ENCODE results near the gene CEP95. TPM values are rescaled to one million over a fixed set of nuclear protein-coding genes. Genes with fewer than 3 reads are reported as not detected.

Gene CEP95
- total RNA-seq, 1 experiment from 2014 or later: 77.0 TPM

GRCh38 chr17:64502809-64503208 lies 4.0 kb upstream of the CEP95 start:
- H4K20me1 ChIP-seq (ENCODE audit: insufficient read depth): peaks cover 72% of the 10 kb centered on the region; the same call in 1 of the 2 replicates
- POLR2A ChIA-PET: no interaction called here
- no peak overlapping the region for H3K4me3 ChIP-seq (replicated peaks in 1 of 2; ENCODE audit: low read depth in 1 of 2, low read length in 2 of 2)

GRCh38 chr17:64503341-64503740 lies 3.4 kb upstream of the CEP95 start:
- Histone ChIP-seq H3K27ac (ENCODE audit: low read depth, low read length) (no peak overlapping the region), H4K20me1 (ENCODE audit: insufficient read depth) (peaks cover 72% of the 10 kb centered on the region; the same call in 1 of the 2 replicates), H3K4me1 (ENCODE audit: control insufficient read depth in 1 of 2, insufficient read depth in 2 of 2, low read length in 2 of 2) (peaks cover 10 to 55% of the 10 kb centered on the region in 2 experiments), H3K9ac (ENCODE audit: low read length) (no peak overlapping the region), H3K27me3 (ENCODE audit: insufficient read depth, low read length) (no peaks in the 10 kb centered on the region), H3K9me3 (ENCODE audit: control insufficient read depth in 1 of 2, insufficient read depth in 1 of 2, low read depth in 1 of 2, low read length in 2 of 2) (no peaks in the 10 kb centered on the region), H3K4me2 (ENCODE audit: low read length) (no peak overlapping the region), H2AFZ (ENCODE audit: low read depth, low read length, poor library complexity, severe bottlenecking) (no peak overlapping the region), H3K79me2 (ENCODE audit: insufficient read depth, low read length) (peaks cover 88% of the 10 kb centered on the region), H3K36me3 (ENCODE audit: control insufficient read depth in 1 of 2, insufficient read depth in 2 of 2, low read length in 2 of 2) (peaks cover 58 to 64% of the 10 kb centered on the region in 2 experiments), H3K4me3 (replicated peaks in 1 of 2; ENCODE audit: low read depth in 1 of 2, low read length in 2 of 2) (no peak overlapping the region), H3K9me2 (ENCODE audit: insufficient read depth) (no peaks in the 10 kb centered on the region)
- no TSS peak for BruUV-seq (replicated peaks)
- DNase-seq (ENCODE audit: low read depth, low spot score) (no peak), ATAC-seq (no peak)
- TF ChIP-seq MAX (IDR thresholded peaks at IDR 0.05) (no peak), JUND (IDR thresholded peaks at IDR 0.05) (no peak), ATF3 (IDR thresholded peaks at IDR 0.05) (no peak), TCF7L2 (IDR thresholded peaks at IDR 0.05; ENCODE audit: borderline replicate concordance, extremely low read depth, insufficient read depth, insufficient read length) (no peak), CEBPB (IDR thresholded peaks at IDR 0.05; ENCODE audit: low read depth) (no peak), SIN3A (IDR thresholded peaks at IDR 0.05; ENCODE audit: low read depth) (no peak), POLR2AphosphoS5 (IDR thresholded peaks at IDR 0.05; ENCODE audit: low read depth, low read length) (no peak; the same call in 1 of the 2 replicates), POLR2A (IDR thresholded peaks at IDR 0.05; ENCODE audit: borderline replicate concordance, extremely low read depth, insufficient read depth, insufficient read length) (no peak), REST (IDR thresholded peaks at IDR 0.05; ENCODE audit: low read depth) (no peak), EGR1 (IDR thresholded peaks at IDR 0.05; ENCODE audit: low read depth) (no peak), EZH2 (IDR thresholded peaks at IDR 0.05) (no peak)
- ChIA-PET RAD21 (ENCODE audit: low non-redundant PET in 1 of 2, low total read pairs in 2 of 2, uncharacterized antibody in 2 of 2, unreplicated experiment in 2 of 2) (no interaction called here), POLR2A (interaction anchor here (0.8 kb wide), 1 partner anchor 12 kb away, joined by 3 read pairs; no protein-coding TSS in a partner anchor), CTCF (no interaction called here)
- intact Hi-C loops (cut with micrococcal nuclease): no loop called here

More at GRCh38 chr17:64502809-64503208, 4.0 kb upstream of the CEP95 start:
- no peaks in the 10 kb centered on the region for H3K9me2 ChIP-seq (ENCODE audit: insufficient read depth)
- H3K79me2 ChIP-seq (ENCODE audit: insufficient read depth, low read length): peaks cover 82% of the 10 kb centered on the region
- intact Hi-C loops (cut with micrococcal nuclease): no loop called here
- 0 out of 2 replicates have a peak, but pooled peaks have one; percentile 1 for TF ChIP-seq POLR2AphosphoS5 (IDR thresholded peaks at IDR 0.05; ENCODE audit: low read depth, low read length)
- no peak for TF ChIP-seq RAD21 (IDR thresholded peaks at IDR 0.05; ENCODE audit: low read depth)
- H3K36me3 ChIP-seq (ENCODE audit: control insufficient read depth in 1 of 2, insufficient read depth in 2 of 2, low read length in 2 of 2): peaks cover 58 to 63% of the 10 kb centered on the region in 2 experiments
- BruUV-seq (replicated peaks): no TSS peak
- no peak for ATAC-seq
- peaks cover 9 to 55% of the 10 kb centered on the region in 2 experiments for H3K4me1 ChIP-seq (ENCODE audit: control insufficient read depth in 1 of 2, insufficient read depth in 2 of 2, low read length in 2 of 2)
- CTCF ChIA-PET: no interaction called here
- H3K4me2 ChIP-seq (ENCODE audit: low read length): no peak overlapping the region
- no peak overlapping the region for H3K27ac ChIP-seq (ENCODE audit: low read depth, low read length)
- H3K27me3 ChIP-seq (ENCODE audit: insufficient read depth, low read length): no peaks in the 10 kb centered on the region
- H2AFZ ChIP-seq (ENCODE audit: low read depth, low read length, poor library complexity, severe bottlenecking): no peak overlapping the region
- H3K9me3 ChIP-seq (ENCODE audit: control insufficient read depth in 1 of 2, insufficient read depth in 1 of 2, low read depth in 1 of 2, low read length in 2 of 2): no peaks in the 10 kb centered on the region
- RAD21 ChIA-PET (ENCODE audit: low non-redundant PET in 1 of 2, low total read pairs in 2 of 2, uncharacterized antibody in 2 of 2, unreplicated experiment in 2 of 2): no interaction called here
- DNase-seq (ENCODE audit: low read depth, low spot score): no peak
- no peak overlapping the region for H3K9ac ChIP-seq (ENCODE audit: low read length)

Data from HCT116 (cell line).